B cell (primary cell): ENCODE results near the gene AIFM1. TPM values are rescaled to one million over a fixed set of nuclear protein-coding genes. Genes with fewer than 3 reads are reported as not detected.
A peak's percentile ranks its signal among the peaks of the same experiment; 100 is the strongest.

ENCODE experiments used
- ATAC-seq: fragments of 200-7000 bp; cut with Tn5 transposase; one replicate; pipeline ENCODE4 v1.10.0; 2021; ENCODE audit warnings: low read depth, mild to moderate bottlenecking, moderate number of reproducible peaks, moderate library complexity
- CTCF ChIA-PET: fragments of 350-600 bp; sonication (Branson Sonifier 250); formaldehyde crosslinking; loops from one replicate; lab custom pipeline; 2021; ENCODE audit warnings: antibody characterized with exemption, inconsistent platforms; lab: Charles Lee
- POLR2A ChIA-PET: fragments of 350-600 bp; sonication (Branson Sonifier 250); formaldehyde crosslinking; loops from one replicate; lab custom pipeline; 2021; ENCODE audit warnings: antibody characterized with exemption; lab: Charles Lee
- DNase-seq: peaks from one replicate; pipeline ENCODE4 v3.0.0; 2013
- H2AFZ ChIP-seq: 2 replicates; pipeline ENCODE4 v1.6.1; 2012; ENCODE audit warnings: mild to moderate bottlenecking, low read depth, low read length; ENCODE audit not compliant: insufficient read depth, poor library complexity, severe bottlenecking
- H3K27ac ChIP-seq, 2 donors: 1 replicate in 1 of 2; 2 replicates in 1 of 2; pipeline ENCODE4 v1.5.1; 2012 to 2013; ENCODE audit warnings: low read length in 2 of 2, mild to moderate bottlenecking in 2 of 2, moderate library complexity in 1 of 2
- H3K27me3 ChIP-seq, 4 experiments: fragments of 200-600 bp in 1 of 4; sonication (generic) in 1 of 4; replicated peaks in 1 of 4; 1 replicate in 2 of 4; 2 replicates in 2 of 4; pipeline versions ENCODE4 v1.6.1 to v1.7.0; 2013 to 2016; ENCODE audit warnings: low read length in 3 of 4, mild to moderate bottlenecking in 2 of 4, mixed read lengths in 1 of 4, moderate library complexity in 1 of 4; ENCODE audit not compliant: insufficient read depth in 4 of 4, control insufficient read depth in 3 of 4; ENCODE audit errors: control extremely low read depth in 1 of 4
- H3K36me3 ChIP-seq, 2 experiments: replicated peaks in 1 of 2; 1 replicate in 1 of 2; 2 replicates in 1 of 2; pipeline versions ENCODE4 v1.6.1 to v1.7.1; 2013; ENCODE audit warnings: low read length in 1 of 2; ENCODE audit not compliant: insufficient read depth in 2 of 2, control insufficient read depth in 1 of 2; ENCODE audit errors: control extremely low read depth in 1 of 2, extremely low read depth in 1 of 2
- H3K4me1 ChIP-seq, 2 donors: fragments of 200-600 bp in 1 of 2; sonication (generic) in 1 of 2; 1 replicate in 1 of 2; 2 replicates in 1 of 2; pipeline versions ENCODE4 v1.5.1 to v1.6.1; 2013 to 2017; ENCODE audit warnings: low read length in 2 of 2; ENCODE audit not compliant: control insufficient read depth in 2 of 2, insufficient read depth in 2 of 2
- H3K4me2 ChIP-seq: replicated peaks from 2 replicates; pipeline ENCODE3; 2012; ENCODE audit warnings: mild to moderate bottlenecking, low read depth, low read length; ENCODE audit not compliant: poor library complexity, severe bottlenecking
- H3K4me3 ChIP-seq, 5 experiments: fragments of 200-600 bp in 1 of 5; sonication (generic) in 1 of 5; 1 replicate in 3 of 5; 2 replicates in 2 of 5; pipeline versions ENCODE4 v1.5.1 to v1.7.0; 2011 to 2016; ENCODE audit warnings: low read length in 4 of 5, mild to moderate bottlenecking in 4 of 5, low read depth in 2 of 5, control low read depth in 1 of 5, moderate library complexity in 1 of 5; ENCODE audit not compliant: insufficient read depth in 1 of 5; ENCODE audit errors: control extremely low read depth in 1 of 5, extremely low read depth in 1 of 5
- H3K79me2 ChIP-seq: fragments of 200-600 bp; sonication (generic); one replicate; pipeline ENCODE4 v1.6.0; 2016; ENCODE audit warnings: low read length; ENCODE audit not compliant: control insufficient read depth, insufficient read depth
- H3K9ac ChIP-seq: fragments of 200-600 bp; sonication (generic); 2 replicates; pipeline ENCODE4 v1.6.1; 2017; ENCODE audit warnings: mild to moderate bottlenecking, low read length, moderate library complexity
- H3K9me3 ChIP-seq, 3 donors: one replicate each; pipeline versions ENCODE4 v1.6.1 to v1.7.1; 2013; ENCODE audit warnings: low read length in 2 of 3; ENCODE audit not compliant: control insufficient read depth in 2 of 3, insufficient read depth in 1 of 3; ENCODE audit errors: control extremely low read depth in 1 of 3
- H4K20me1 ChIP-seq: 2 replicates; pipeline ENCODE4 v1.6.0; 2012; ENCODE audit warnings: mild to moderate bottlenecking, low read length; ENCODE audit not compliant: insufficient read depth, control insufficient read depth, poor library complexity, severe bottlenecking
- H3K27ac Mint-ChIP-seq: one replicate; pipeline ENCODE4 v1.8.0; 2021; ENCODE audit warnings: mixed read lengths
- H3K27me3 Mint-ChIP-seq: one replicate; pipeline ENCODE4 v1.8.0; 2021; ENCODE audit warnings: mixed read lengths
- H3K4me1 Mint-ChIP-seq: one replicate; pipeline ENCODE4 v1.8.0; 2021; ENCODE audit warnings: mixed read lengths
- H3K4me3 Mint-ChIP-seq: one replicate; pipeline ENCODE4 v1.8.0; 2021; ENCODE audit warnings: mixed read lengths
- H3K9me3 Mint-ChIP-seq: one replicate; pipeline ENCODE4 v1.8.0; 2022; ENCODE audit warnings: mixed read lengths; ENCODE audit not compliant: insufficient read depth
- CTCF ChIP-seq: fragments of 200-600 bp; IDR thresholded peaks from one replicate; pipeline ENCODE4 v1.8.0; 2022; ENCODE audit warnings: antibody characterized with exemption, mild to moderate bottlenecking
- EZH2 ChIP-seq: IDR thresholded peaks from 2 replicates; pipeline ENCODE4 v1.6.1; 2012; ENCODE audit warnings: borderline replicate concordance, low read depth, mild to moderate bottlenecking, moderate library complexity, low read length; ENCODE audit not compliant: insufficient read depth, poor library complexity, severe bottlenecking
- WGBS: methylation state at CpG from one replicate; pipeline ENCODE4 v1.1.5; 2013; ENCODE audit warnings: missing lambda C conversion rate; ENCODE audit not compliant: insufficient coverage; 5-methylcytosine and 5-hydroxymethylcytosine counted together
- intact Hi-C: fragments of 100-400 bp; cut with micrococcal nuclease; formaldehyde crosslinking; loops from one replicate; pipeline ENCODE4 v1.10.0; 2022
- polyA plus RNA-seq: library from polyadenylated mRNA; depleted of rRNA; stranded (reverse); fragments of >200 nt; gene quantifications from 2 replicates; pipeline ENCODE4 v1.2.3, GENCODE V29; 2012
- total RNA-seq, 2 donors: library from RNA; stranded (reverse); fragments of 120-200 nt in 1 of 2; gene quantifications; 1 replicate in 1 of 2; 2 replicates in 1 of 2; pipeline versions ENCODE4 v1.2.3 to v1.2.4, GENCODE V29; 2013 to 2022

The AIFM1 gene
- total and polyA plus RNA-seq, 2 donors (not counting 1 experiment from before 2014, with no cell fraction given): 11.4 to 15.9 TPM

GRCh38 chrX:130145123-130145522 is 20.5 kb downstream of the AIFM1 start:
- Mint-ChIP-seq H3K4me3 (no peak overlapping the region), H3K27me3 (no peaks in the 10 kb centered on the region), H3K4me1 (no peaks in the 10 kb centered on the region), H3K27ac (no peak overlapping the region), H3K9me3 (no peaks in the 10 kb centered on the region)
- H3K4me3 ChIP-seq: no peak overlapping the region
- H3K4me2 ChIP-seq: no peak overlapping the region
- ATAC-seq (no peak), DNase-seq (no peak)
- H3K27me3 ChIP-seq: no peaks in the 10 kb centered on the region
- H3K9ac ChIP-seq: no peak overlapping the region
- no CpG with 5 or more reads among the region's 4 CpGs for WGBS
- POLR2A ChIA-PET: no interaction called here
- no peaks in the 10 kb centered on the region for H4K20me1 ChIP-seq
- no peaks in the 10 kb centered on the region for H3K4me1 ChIP-seq
- CTCF ChIA-PET: interaction anchor here (0.6 to 1.3 kb wide), 3 partner anchors 52 to 66 kb away, joined by 3 to 4 read pairs (median 4); no protein-coding TSS in a partner anchor
- intact Hi-C loops: no loop called here
- peaks cover 0 to 40% of the 10 kb centered on the region in 2 experiments for H3K36me3 ChIP-seq
- H3K9me3 ChIP-seq: no peaks in the 10 kb centered on the region
- no peaks in the 10 kb centered on the region for H3K79me2 ChIP-seq
- TF ChIP-seq EZH2 (no peak), CTCF (no peak)
- H3K27ac ChIP-seq: no peak overlapping the region
- no peak overlapping the region for H2AFZ ChIP-seq

- H4K20me1 ChIP-seq: no peaks in the 10 kb centered on the region
- no peaks in the 10 kb centered on the region for H3K9me3 ChIP-seq
- DNase-seq (no peak), ATAC-seq (no peak)
- no CpG with 5 or more reads among the region's 3 CpGs for WGBS
- H2AFZ ChIP-seq: no peak overlapping the region
- H3K4me3 Mint-ChIP-seq: no peak overlapping the region
- H3K36me3 ChIP-seq: peaks cover 0 to 44% of the 10 kb centered on the region in 2 experiments
- ChIA-PET POLR2A (no interaction called here), CTCF (interaction anchor here (1.3 kb wide), 1 partner anchor 65 kb away, joined by 3 read pairs; no protein-coding TSS in a partner anchor)
- no peak overlapping the region for H3K9ac ChIP-seq
- no peak overlapping the region for H3K4me3 ChIP-seq
- TF ChIP-seq CTCF: peak; percentile 10
- TF ChIP-seq EZH2: no peak
- no peak overlapping the region for H3K4me2 ChIP-seq
- intact Hi-C loops: loop anchor here (1.0 kb wide), 1 partner anchor 48 kb away; no protein-coding TSS in a partner anchor
- H3K27ac ChIP-seq: no peak overlapping the region
- H3K79me2 ChIP-seq: no peaks in the 10 kb centered on the region
- H3K4me1 Mint-ChIP-seq: no peaks in the 10 kb centered on the region
- no peak overlapping the region for H3K27ac Mint-ChIP-seq
- H3K4me1 ChIP-seq: no peaks in the 10 kb centered on the region
- no peaks in the 10 kb centered on the region for H3K27me3 ChIP-seq
- H3K27me3 Mint-ChIP-seq: no peaks in the 10 kb centered on the region
- no peaks in the 10 kb centered on the region for H3K9me3 Mint-ChIP-seq
Observed at GRCh38 chrX:130144509-130144908, 21.1 kb downstream of the AIFM1 start.
